ENCODE measurements around the gene LRIT3.
A peak's percentile ranks its signal among the peaks of the same experiment; 100 is the strongest.

LRIT3 gene

DNA sequence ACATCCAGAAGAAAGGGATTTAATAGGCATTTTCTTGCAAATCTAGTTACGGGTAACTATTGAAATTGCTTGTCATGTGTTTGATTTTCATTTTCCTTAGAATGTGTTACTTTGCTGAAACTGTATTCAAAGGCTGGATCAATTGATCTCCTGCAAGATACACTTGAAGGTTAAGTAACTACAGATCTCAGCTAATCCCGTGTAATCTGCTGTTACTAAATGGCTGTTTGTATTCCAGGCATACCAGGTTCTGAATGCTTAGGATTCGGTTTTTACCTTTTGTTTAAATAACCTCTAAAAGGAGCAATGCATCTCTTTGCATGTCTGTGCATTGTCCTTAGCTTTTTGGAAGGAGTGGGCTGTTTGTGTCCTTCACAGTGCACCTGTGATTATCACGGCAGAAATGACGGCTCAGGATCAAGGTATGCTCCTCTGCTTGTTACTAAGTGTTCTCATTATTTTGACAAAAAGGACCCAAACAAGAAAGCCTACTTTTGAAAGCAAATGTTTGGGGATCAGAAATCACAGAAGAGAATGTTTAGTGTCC, at the start of gene LRIT3:
TSS of gene LRIT3 (plus strand) at position 212 of the 547 bp plus-strand sequence. CDS start at position 307, 95 bp downstream.
- no peak for DNase-seq

DNA sequence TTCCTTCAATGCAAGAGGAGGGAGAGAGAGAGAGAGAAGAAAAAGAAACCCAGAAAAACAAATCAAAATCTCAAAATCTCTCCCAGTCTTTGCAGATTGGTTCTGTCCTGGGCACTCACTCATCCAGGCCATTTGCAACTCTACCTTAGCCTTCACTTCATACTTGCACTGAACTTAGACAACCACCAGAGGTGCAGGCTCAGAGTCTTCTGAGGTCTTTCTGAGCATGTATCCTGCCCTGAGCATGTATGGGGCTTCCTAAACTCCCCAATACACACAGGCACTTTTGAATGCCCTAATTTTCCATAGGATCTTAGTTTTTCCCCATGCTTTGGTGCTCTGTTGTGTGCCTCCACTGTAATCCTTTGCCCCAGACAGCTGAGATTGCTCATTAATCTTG, 49.0 kb upstream of the LRIT3 start:
- DNase-seq, result no peak

GRCh38 chr4:109801099-109801789, 46.7 kb upstream of the LRIT3 start:
- DNase-seq, result no peak

DNA sequence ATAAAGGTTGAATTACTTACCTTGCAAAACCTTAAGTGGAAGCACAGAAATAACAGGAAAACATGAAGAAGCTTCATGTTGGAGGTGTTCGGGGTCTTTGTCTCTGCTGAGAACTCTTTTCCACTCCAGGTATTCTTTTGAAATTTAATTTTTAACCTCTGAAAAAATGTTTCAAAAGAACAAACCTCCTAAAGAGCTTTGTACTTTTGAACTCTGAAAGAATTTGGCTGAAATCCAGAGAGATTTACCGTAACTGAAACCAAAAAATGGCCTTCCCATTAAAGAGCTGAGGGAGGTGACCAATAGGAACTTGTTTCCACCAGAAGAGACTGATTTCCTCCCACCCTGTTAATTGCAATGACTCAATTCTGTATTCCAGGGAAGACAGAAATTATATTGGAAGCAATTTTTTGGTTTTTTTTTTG, 46.0 kb upstream of the LRIT3 start, which contains the start of gene CFI:
TSS of gene CFI (minus strand) at position 105 of the 425 bp plus-strand sequence. CDS start at position 77, 28 bp downstream.
- no peak for DNase-seq

DNA sequence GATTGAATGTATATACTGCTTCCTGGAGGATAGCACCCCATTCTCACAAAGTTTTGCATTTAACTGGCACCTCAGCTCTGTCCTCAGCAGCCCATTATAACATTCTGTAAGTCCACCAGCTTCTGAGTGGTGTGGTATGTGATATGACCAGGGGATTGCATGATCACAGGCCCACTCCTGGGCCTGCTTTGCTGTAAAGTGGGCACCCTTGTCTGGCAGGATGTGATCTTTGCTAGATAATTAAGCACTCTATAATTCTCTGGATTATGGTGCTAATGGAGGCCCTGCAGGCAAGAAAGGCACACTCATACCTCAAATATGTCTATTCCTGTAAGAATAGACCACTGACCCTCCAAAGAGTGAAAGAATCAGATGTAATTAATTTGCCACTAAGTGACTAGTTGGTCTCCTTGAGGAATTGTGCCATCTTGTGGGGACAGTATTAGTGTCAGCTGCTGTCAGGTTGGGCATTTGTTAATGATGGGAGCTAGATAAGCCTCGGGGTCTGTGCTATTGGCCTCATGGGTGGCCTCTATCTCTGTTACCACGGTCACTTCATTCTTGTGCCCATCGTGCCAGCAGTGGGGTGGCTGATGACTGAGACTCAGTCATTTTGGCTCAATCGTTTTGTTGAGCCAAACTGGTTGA, 43.9 kb upstream of the LRIT3 start:
- DNase-seq, result no peak

DNA sequence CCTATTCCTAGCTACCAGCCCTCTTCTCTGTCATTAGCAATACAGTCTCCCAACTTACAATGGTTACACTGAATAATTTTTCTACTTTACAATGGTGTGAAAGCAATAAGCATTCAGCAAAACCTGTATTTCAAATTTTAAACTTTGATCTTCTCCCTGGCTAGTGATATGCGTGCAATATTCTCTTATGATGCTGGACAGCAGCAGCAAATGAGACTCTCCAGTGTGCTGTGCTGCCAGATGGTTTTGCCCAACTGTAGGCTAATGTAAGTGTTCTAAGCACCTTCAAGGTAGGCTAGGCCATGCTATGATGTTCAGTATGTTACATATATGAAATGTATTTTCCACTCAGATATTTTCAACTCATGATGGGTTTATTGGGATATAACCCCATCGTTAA, 38.3 kb upstream of the LRIT3 start:
- DNase-seq, result no peak

- no peak for DNase-seq
These were observed 37.1 kb upstream of the LRIT3 start for GRCh38 chr4:109810552-109811387.

- DNase-seq, result no peak
These were observed 36.2 kb upstream of the LRIT3 start for GRCh38 chr4:109811707-109812106.

DNA sequence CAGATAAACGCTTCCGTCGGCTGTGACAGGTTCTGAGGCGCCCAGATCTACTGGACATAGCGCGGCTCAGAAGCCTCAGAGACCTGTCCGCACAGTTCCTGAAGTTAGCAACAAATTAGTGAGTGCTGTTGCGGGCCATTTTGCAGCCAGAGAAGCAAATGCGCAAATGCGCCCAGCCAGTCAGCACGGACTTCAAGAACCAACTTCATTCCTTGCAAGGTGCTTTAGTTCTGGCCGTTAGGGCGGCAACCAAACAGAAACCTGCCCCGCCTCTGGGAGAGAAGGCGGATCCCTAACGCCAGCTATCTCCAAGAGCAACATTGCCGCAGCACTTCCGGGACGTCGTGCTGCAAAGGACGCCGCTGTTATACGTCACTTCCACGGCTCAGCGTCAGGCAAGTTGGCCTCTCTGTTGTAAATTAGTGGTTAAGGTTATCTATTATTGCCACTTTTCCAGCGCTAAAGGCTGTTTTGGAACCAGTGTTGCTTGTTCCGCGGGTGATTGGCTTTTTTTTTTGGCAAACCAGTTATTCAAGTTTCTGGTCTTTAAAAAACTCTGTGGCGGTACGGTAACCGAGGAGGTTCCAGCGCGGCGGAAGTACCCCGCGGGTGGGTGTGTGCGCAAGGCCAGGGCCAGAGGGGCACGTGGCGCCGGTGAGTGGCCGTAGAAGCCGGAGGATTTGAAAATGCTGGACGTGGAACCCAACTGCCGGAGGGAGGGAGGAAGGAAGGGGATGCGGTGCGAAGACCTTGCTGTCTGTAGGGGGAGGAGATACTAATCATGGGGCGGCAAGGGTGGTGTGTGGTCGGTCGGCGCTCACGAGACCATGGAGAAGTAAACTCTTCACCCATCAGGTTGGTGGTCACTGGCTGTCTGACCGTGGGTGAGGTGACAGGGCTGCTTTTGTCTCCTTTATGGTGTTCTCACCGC, 32.5 kb upstream of the LRIT3 start, which contains the start of gene GAR1:
TSS of gene GAR1 (plus strand) at position 612 of the 931 bp plus-strand sequence. CDS start 403 bp downstream, outside the sequence.
- DNase-seq, result peak; percentile 45

DNA sequence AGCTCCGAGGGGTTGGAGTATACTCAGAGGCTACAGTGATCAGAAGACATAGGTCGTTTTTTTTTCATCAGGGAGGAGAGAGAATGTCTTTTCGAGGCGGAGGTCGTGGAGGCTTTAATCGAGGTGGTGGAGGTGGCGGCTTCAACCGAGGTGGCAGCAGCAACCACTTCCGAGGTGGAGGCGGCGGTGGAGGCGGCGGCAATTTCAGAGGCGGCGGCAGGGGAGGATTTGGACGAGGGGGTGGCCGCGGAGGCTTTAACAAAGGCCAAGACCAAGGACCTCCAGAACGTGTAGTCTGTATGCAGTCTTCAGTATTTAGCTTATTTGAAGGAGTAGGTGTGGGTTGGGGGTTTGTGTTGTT, 31.8 kb upstream of the LRIT3 start:
- no peak for DNase-seq

- DNase-seq, result no peak
These were observed 31.0 kb upstream of the LRIT3 start for GRCh38 chr4:109816894-109817293.

DNA sequence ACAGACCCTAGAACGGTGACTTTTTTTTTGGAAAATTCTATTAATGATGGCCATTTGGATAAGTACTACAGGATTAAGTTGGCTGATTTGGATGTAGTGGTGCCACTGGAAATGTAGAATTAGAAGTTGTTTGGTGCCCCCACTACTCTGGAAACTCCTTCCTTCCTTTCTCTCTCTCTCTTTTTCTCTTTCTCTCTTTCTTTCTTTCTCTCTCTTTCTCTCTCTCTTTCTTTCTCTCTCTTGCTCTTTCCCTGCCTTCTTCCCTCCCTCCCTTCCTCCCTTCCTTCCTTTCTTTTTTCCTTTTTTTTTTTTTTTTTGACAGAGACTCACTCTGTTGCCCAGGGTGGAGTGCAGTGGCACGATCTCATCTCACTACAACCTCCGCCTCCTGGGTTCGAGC, 29.6 kb upstream of the LRIT3 start:
- no peak for DNase-seq

DNA sequence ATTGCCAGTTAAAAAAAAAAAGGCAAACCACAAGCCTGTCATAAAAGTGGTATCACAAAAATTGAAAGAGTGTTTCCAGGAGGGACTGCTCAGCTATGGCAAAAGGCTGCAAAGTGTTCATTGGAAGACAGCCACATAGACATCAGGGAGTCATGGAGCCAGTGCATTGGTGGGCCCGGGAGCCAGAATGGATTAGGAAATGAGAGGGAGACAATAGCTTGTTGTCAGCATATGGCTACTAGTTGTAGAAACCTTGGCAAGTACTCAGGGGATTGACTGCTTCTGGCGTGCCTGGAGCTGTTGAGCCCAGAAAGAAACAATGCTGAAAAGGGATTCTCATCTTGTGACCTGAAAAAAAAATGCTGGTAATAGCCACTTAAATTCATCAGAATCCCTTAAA, 27.3 kb upstream of the LRIT3 start:
- no peak for DNase-seq

- DNase-seq, result no peak
These were observed 26.7 kb upstream of the LRIT3 start for GRCh38 chr4:109821185-109821584.

GRCh38 chr4:109826719-109827118, 21.2 kb upstream of the LRIT3 start:
- no peak for DNase-seq

DNA sequence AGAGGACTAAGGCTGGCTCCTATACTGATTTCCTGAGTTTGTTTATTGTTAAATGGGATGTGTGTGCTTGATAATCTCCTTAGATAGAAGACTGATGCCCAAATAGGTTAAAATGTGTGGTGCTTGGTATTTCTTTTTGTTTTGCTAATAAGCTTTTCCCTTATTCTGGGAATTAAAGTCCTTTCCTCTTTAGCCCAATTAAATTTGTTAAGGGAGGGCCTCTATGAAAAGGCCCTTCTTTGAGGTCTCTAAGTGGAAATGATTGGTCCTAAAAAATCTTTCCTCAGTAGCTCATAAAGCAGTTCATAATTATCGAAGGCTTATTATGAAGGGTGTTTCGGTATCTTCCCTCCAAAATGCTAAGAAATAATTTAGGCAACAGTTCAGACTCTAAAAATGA, 20.2 kb upstream of the LRIT3 start, which contains the start of gene RRH:
TSS of gene RRH (plus strand) at position 301 of the 400 bp plus-strand sequence. CDS start at position 357, 56 bp downstream.
- DNase-seq, result no peak

DNA sequence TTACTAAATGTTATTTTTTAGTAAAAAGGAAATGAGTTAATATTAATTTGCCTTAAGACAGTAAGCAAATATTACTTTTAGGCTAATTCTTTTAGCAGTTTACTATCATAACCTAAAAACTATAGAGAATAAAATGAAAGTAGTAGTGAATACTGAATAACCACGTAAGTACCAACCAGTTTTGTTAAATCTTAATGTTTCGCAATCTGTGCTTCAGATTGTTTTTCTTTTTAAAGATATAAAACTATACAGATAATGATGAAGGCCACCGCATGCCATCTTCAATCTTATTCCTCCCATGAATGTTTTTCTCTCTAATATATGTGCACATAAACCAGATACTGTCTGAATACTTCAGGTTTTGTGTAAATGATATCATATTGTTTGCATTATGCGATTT, 14.2 kb upstream of the LRIT3 start:
- DNase-seq, result no peak

- DNase-seq, result no peak
These were observed 10.9 kb upstream of the LRIT3 start for GRCh38 chr4:109836985-109837384.

DNA sequence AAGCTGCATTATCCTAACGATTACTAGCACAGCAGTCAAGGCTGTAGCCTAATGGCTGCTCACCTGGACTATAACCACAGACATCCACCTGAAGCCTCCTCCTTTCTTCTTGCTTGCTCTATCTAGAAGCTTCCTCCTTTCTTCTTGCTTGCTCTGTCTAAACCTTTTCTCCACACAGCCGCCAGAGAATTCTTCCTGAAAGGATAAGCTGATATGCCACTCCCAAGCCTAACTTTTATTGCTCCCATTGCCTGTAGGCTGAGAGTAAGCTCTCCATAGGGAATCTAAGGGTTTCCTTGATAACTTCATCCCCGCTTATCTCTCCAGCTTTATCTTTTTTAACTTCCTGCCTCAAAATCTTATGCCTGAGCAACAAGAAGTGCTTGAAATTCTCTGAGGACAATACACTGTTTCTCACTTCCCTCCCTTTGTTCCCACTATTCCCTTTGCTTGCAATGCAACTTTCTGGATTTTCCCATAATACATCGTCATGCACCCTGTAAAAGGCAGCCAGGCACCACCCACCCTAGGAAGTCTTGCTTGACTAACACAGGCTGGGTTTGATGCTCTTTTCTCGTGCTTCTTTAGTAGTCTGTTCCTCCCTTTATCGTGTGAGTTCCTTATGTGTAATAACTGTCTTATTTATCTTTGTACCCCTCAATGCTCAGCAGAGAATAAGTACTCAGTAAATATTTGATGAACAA, 1.4 kb upstream of the LRIT3 start:
- DNase-seq, result no peak

DNA sequence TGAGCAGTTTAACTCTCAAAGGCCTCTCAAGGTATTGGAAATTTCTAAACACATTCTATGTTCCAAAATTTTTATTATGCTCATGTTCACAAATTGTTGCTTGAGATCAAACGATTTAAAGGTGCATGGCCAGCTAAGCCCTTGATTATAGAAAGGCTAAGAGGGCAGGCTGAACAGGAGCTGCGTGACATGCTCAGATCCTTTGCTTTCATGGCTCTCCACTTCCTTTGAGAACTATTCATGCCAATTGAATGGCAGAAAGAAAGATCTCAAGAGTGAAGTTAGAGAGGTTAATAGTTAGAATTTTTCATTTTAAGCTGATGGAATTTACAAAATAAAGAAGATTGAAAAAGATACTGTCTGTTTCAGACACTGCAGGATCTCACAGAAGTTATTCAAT, 594 bp downstream of the LRIT3 start:
- DNase-seq, result no peak

- no peak for DNase-seq
These were observed 2.7 kb downstream of the LRIT3 start for GRCh38 chr4:109850601-109851000.
